HCT116 (cell line): ENCODE results near the gene GALNT11. TPM values are rescaled to one million over a fixed set of nuclear protein-coding genes. Genes with fewer than 3 reads are reported as not detected.

Source experiments
- ATAC-seq: fragments of 200-7000 bp; cut with Tn5 transposase; 2 replicates; pipeline ENCODE4 v1.9.1; 2020; ENCODE audit warnings: mild to moderate bottlenecking, moderate library complexity
- BruUV-seq: library from RNA; stranded (reverse); fragments of 400-500 nt; replicated peaks from 2 replicates; lab custom pipeline; 2021; lab: Mats Ljungman, UMichigan
- CTCF ChIA-PET: fragments of 300-600 bp; sonication (Branson Sonifier 250); formaldehyde crosslinking; loops from one replicate; lab custom pipeline; 2021; ENCODE audit warnings: antibody characterized with exemption; lab: Charles Lee
- POLR2A ChIA-PET: fragments of 300-600, 350-600 bp; sonication (Branson Sonifier 250); formaldehyde crosslinking; loops from one replicate; lab custom pipeline; 2021; ENCODE audit warnings: antibody characterized with exemption; lab: Charles Lee
- RAD21 ChIA-PET, 2 experiments: fragments of 300-600 bp; sonication (Branson Sonifier 250); formaldehyde crosslinking; loops; one replicate each; lab custom pipeline; 2023; ENCODE audit warnings: low total read pairs in 2 of 2; ENCODE audit not compliant: uncharacterized antibody in 2 of 2, unreplicated experiment in 2 of 2, low non-redundant PET in 1 of 2; lab: Charles Lee
- DNase-seq: peaks from one replicate; pipeline ENCODE4 v3.0.0-alpha.2; 2010; ENCODE audit warnings: low read depth, low spot score
- H2AFZ ChIP-seq: fragments of 200-600 bp; shearing (Covaris generic), sonication (generic); 2 replicates; pipeline ENCODE4 v1.6.1; 2017; ENCODE audit warnings: low read depth, mixed run types, mixed read lengths, antibody characterized with exemption, low read length; ENCODE audit not compliant: poor library complexity, severe bottlenecking
- H3K27ac ChIP-seq: 2 replicates; pipeline ENCODE4 v1.5.1; 2012; ENCODE audit warnings: low read depth, low read length
- H3K27me3 ChIP-seq: fragments of 200-600 bp; sonication (generic); 2 replicates; pipeline ENCODE4 v1.6.1; 2016; ENCODE audit warnings: mixed run types, low read length, mixed read lengths; ENCODE audit not compliant: insufficient read depth
- H3K36me3 ChIP-seq, 2 experiments: fragments of 200-500 bp in 1 of 2; fragments of 200-600 bp in 1 of 2; sonication (Bioruptor generic) in 1 of 2; sonication (generic) in 1 of 2; 2 replicates each; pipeline versions ENCODE4 v1.5.1 to v1.6.1; 2014 to 2016; ENCODE audit warnings: low read length in 2 of 2, inconsistent platforms in 1 of 2, mixed read lengths in 1 of 2, mixed run types in 1 of 2; ENCODE audit not compliant: insufficient read depth in 2 of 2, control insufficient read depth in 1 of 2
- H3K4me1 ChIP-seq, 2 experiments: fragments of 200-600 bp in 1 of 2; sonication (generic) in 1 of 2; 2 replicates each; pipeline versions ENCODE4 v1.5.1 to v1.6.1; 2012 to 2017; ENCODE audit warnings: low read length in 2 of 2, inconsistent platforms in 1 of 2, mild to moderate bottlenecking in 1 of 2, mixed read lengths in 1 of 2, mixed run types in 1 of 2, moderate library complexity in 1 of 2; ENCODE audit not compliant: insufficient read depth in 2 of 2, control insufficient read depth in 1 of 2
- H3K4me2 ChIP-seq: fragments of 200-600 bp; sonication (generic); 2 replicates; pipeline ENCODE4 v1.6.1; 2017; ENCODE audit warnings: mixed run types, low read length, mixed read lengths
- H3K4me3 ChIP-seq, 2 experiments: fragments of 200-600 bp in 1 of 2; sonication (generic) in 1 of 2; replicated peaks in 1 of 2; 2 replicates each; pipeline ENCODE4 v1.5.1; 2011 to 2016; ENCODE audit warnings: low read length in 2 of 2, control low read depth in 1 of 2, low read depth in 1 of 2, mild to moderate bottlenecking in 1 of 2, mixed read lengths in 1 of 2, mixed run types in 1 of 2
- H3K79me2 ChIP-seq: fragments of 200-600 bp; sonication (generic); 2 replicates; pipeline ENCODE4 v1.6.1; 2017; ENCODE audit warnings: mild to moderate bottlenecking, mixed run types, low read length, moderate library complexity, mixed read lengths; ENCODE audit not compliant: insufficient read depth
- H3K9ac ChIP-seq: fragments of 200-600 bp; sonication (generic); 2 replicates; pipeline ENCODE4 v1.6.1; 2016; ENCODE audit warnings: low read length, mixed read lengths
- H3K9me2 ChIP-seq: fragments of 200-600 bp; sonication (generic), shearing (Covaris generic); 2 replicates; pipeline ENCODE4 v1.6.1; 2017; ENCODE audit warnings: mixed run types, mild to moderate bottlenecking, moderate library complexity; ENCODE audit not compliant: insufficient read depth
- H3K9me3 ChIP-seq, 2 experiments: fragments of 200-500 bp in 1 of 2; fragments of 200-600 bp in 1 of 2; sonication (Bioruptor generic) in 1 of 2; sonication (generic) in 1 of 2; 2 replicates each; pipeline ENCODE4 v1.6.1; 2014 to 2017; ENCODE audit warnings: low read length in 2 of 2, mixed read lengths in 2 of 2, inconsistent platforms in 1 of 2, low read depth in 1 of 2, mild to moderate bottlenecking in 1 of 2, mixed run types in 1 of 2, moderate library complexity in 1 of 2; ENCODE audit not compliant: control insufficient read depth in 1 of 2, insufficient read depth in 1 of 2
- H4K20me1 ChIP-seq: fragments of 200-600 bp; sonication (generic), shearing (Covaris generic); 2 replicates; pipeline ENCODE4 v1.6.1; 2017; ENCODE audit warnings: mixed run types, mild to moderate bottlenecking, moderate library complexity; ENCODE audit not compliant: insufficient read depth
- EGR1 ChIP-seq: IDR thresholded peaks from 2 replicates; pipeline ENCODE4 v1.6.1; 2012; ENCODE audit warnings: low read depth
- ELF1 ChIP-seq: IDR thresholded peaks from 2 replicates; pipeline ENCODE4 v1.6.1; 2012; ENCODE audit warnings: low read depth, borderline replicate concordance
- EZH2phosphoT487 ChIP-seq: fragments of 200-600 bp; IDR thresholded peaks from 2 replicates; pipeline ENCODE4 v1.6.1; 2018; ENCODE audit warnings: antibody characterized with exemption, borderline replicate concordance
- POLR2A ChIP-seq: IDR thresholded peaks from 2 replicates; pipeline ENCODE4 v1.7.0; 2011; ENCODE audit warnings: borderline replicate concordance; ENCODE audit not compliant: insufficient read depth, insufficient read length; ENCODE audit errors: extremely low read depth
- REST ChIP-seq: IDR thresholded peaks from 2 replicates; pipeline ENCODE4 v1.6.1; 2012; ENCODE audit warnings: low read depth
- SP1 ChIP-seq: IDR thresholded peaks from 2 replicates; pipeline ENCODE4 v1.6.1; 2012; ENCODE audit warnings: low read depth
- SRF ChIP-seq: IDR thresholded peaks from 2 replicates; pipeline ENCODE4 v1.6.1; 2012; ENCODE audit warnings: low read depth
- intact Hi-C: fragments of 100-400 bp; cut with micrococcal nuclease; formaldehyde crosslinking; loops from 2 replicates; pipeline ENCODE4 v1.10.0; 2022
- total RNA-seq: library from RNA; stranded (reverse); gene quantifications from one replicate; pipeline ENCODE4 v1.2.1, GENCODE V29; 2021; ENCODE audit not compliant: unreplicated experiment

The GALNT11 gene
- total RNA-seq, 1 experiment from 2014 or later = 28.9 TPM

DNA sequence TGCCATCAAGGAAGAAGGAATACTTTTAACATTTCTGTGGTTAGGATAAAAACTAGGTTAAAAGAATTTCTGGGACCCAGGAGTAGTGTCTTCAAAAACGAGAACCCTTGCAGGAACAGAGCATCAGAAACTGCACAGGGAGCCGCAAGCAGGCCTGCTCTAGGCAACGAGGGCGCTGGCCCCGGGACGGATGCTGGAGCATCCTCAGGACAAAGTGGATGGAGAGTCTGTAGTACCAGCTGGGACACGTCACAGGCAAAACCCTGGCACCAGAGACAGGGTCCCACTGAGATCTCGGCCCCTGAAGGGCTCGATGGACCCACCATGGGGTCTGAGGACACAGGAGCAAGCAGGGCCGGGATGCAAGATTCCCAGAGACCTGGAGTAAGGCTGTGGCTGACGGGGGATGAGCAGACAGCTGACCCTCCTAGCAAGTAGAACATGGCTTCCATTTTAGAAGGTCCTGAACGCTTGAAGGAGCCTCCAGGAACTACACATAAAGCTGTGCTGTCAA, 106.6 kb downstream of the GALNT11 start:
- POLR2A ChIA-PET = no interaction called here

DNA sequence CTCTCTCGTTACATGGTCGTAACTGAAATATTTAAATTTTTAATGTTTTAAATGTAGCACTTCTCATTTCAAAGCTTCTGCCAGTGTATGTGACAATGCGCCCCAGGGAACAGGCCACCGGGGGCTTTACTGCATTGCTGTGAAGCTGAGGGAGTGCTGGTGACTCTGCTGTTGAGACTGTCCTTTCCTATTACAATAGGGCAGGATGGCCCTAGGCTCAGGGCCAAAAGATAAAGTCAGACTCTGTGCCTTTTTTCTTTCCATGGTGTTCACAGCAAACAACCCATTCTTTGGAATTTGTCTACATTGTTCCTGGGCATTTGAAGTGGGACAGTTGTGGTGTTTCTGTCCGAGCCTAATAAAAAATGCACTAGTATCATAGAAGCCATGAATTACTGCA, 107.3 kb downstream of the GALNT11 start:
- Histone ChIP-seq H3K9me3 (no peaks in the 10 kb centered on the region), H3K9me2 (no peaks in the 10 kb centered on the region), H3K27me3 (no peaks in the 10 kb centered on the region), H3K79me2 (no peaks in the 10 kb centered on the region)
- RAD21 ChIA-PET = no interaction called here
- no TSS peak for BruUV-seq
- TF ChIP-seq SRF = no peak
- no peak for TF ChIP-seq REST
- no peak for TF ChIP-seq ELF1
- no peak for TF ChIP-seq EGR1
- TF ChIP-seq POLR2A = no peak
- TF ChIP-seq, all 23 proteins: peak for 0
- no peaks in the 10 kb centered on the region for H4K20me1 ChIP-seq
- intact Hi-C loops = no loop called here
- H3K4me3 ChIP-seq = no peak overlapping the region
- DNase-seq (no peak), ATAC-seq (peak; percentile 45; the same call in 1 of the 2 replicates)
- H3K36me3 ChIP-seq = peaks cover 0 to 5% of the 10 kb centered on the region in 2 experiments; a peak in 2 of 4 replicates
- H3K9ac ChIP-seq = no peak overlapping the region
- H3K4me2 ChIP-seq = no peak overlapping the region
- ChIA-PET POLR2A (no interaction called here), CTCF (no interaction called here)
- no peak overlapping the region for H2AFZ ChIP-seq
- H3K27ac ChIP-seq = no peak overlapping the region
- H3K4me1 ChIP-seq = no peaks in the 10 kb centered on the region

More for the DNA sequence above, 106.6 kb downstream of the GALNT11 start:
- Histone ChIP-seq H3K36me3 (peaks cover 0 to 4% of the 10 kb centered on the region in 2 experiments; a peak in 1 of 4 replicates), H2AFZ (no peak overlapping the region), H3K4me2 (no peak overlapping the region), H3K27me3 (no peaks in the 10 kb centered on the region), H3K27ac (no peak overlapping the region), H3K79me2 (no peaks in the 10 kb centered on the region), H3K9me2 (no peaks in the 10 kb centered on the region), H3K9me3 (no peaks in the 10 kb centered on the region), H3K4me1 (no peaks in the 10 kb centered on the region), H3K9ac (no peak overlapping the region), H3K4me3 (no peak overlapping the region), H4K20me1 (no peaks in the 10 kb centered on the region)
- ATAC-seq (no peak), DNase-seq (no peak)
- CTCF ChIA-PET = no interaction called here
- intact Hi-C loops = no loop called here
- BruUV-seq = no TSS peak
- TF ChIP-seq SP1 = no peak
- no peak for TF ChIP-seq POLR2A
- TF ChIP-seq EZH2phosphoT487 = no peak
- RAD21 ChIA-PET = no interaction called here
